ENCODE results near the gene HDDC3. TPM values are rescaled to one million over a fixed set of nuclear protein-coding genes. Genes with fewer than 3 reads are reported as not detected.

HDDC3 gene
- total RNA-seq, 1 experiment from 2014 or later: 21.6 TPM

- TF ChIP-seq CTCF (IDR thresholded peaks at IDR 0.05; ENCODE audit: insufficient read depth in 1 of 2, low read depth in 1 of 2, low read length in 1 of 2, severe bottlenecking in 1 of 2, unreplicated experiment in 1 of 2): no peak
- CTCF ChIA-PET: no interaction called here
- H3K36me3 ChIP-seq (ENCODE audit: control insufficient read depth, insufficient read depth, low read length): no peaks in the 10 kb centered on the region
Measured at GRCh38 chr15:90914305-90915080, 17.9 kb downstream of the HDDC3 start.

GRCh38 chr15:90913398-90913944 is 18.9 kb downstream of the HDDC3 start:
- Histone ChIP-seq H3K27me3 (replicated peaks; ENCODE audit: control insufficient read depth, insufficient read depth, low read length) (no peaks in the 10 kb centered on the region), H3K36me3 (ENCODE audit: control insufficient read depth, insufficient read depth, low read length) (no peaks in the 10 kb centered on the region), H3K4me1 (no peaks in the 10 kb centered on the region), H3K4me3 (ENCODE audit: low read depth, low read length) (no peak overlapping the region), H3K9me3 (no peaks in the 10 kb centered on the region)
- TF ChIP-seq CTCF (IDR thresholded peaks at IDR 0.05; ENCODE audit: insufficient read depth in 1 of 2, low read depth in 1 of 2, low read length in 1 of 2, severe bottlenecking in 1 of 2, unreplicated experiment in 1 of 2): no peak
- Mint-ChIP-seq H3K9me3 (ENCODE audit: unreplicated experiment) (no peaks in the 10 kb centered on the region), H3K4me1 (ENCODE audit: low read depth, unreplicated experiment) (no peaks in the 10 kb centered on the region), H3K27me3 (ENCODE audit: insufficient read depth, unreplicated experiment) (no peaks in the 10 kb centered on the region), H3K4me3 (ENCODE audit: unreplicated experiment) (no peak overlapping the region), H3K27ac (ENCODE audit: unreplicated experiment) (no peak overlapping the region), H3K36me3 (ENCODE audit: insufficient read depth, unreplicated experiment) (peaks cover 21% of the 10 kb centered on the region)
- intact Hi-C loops (cut with micrococcal nuclease; ENCODE audit: unreplicated experiment): no loop called here
- no peak for DNase-seq
- BruUV-seq (replicated peaks): no TSS peak
- ChIA-PET CTCF (interaction anchor here (0.6 kb wide), 1 partner anchor 19 kb away, joined by 3 read pairs; no protein-coding TSS in a partner anchor), POLR2A (no interaction called here)

More at GRCh38 chr15:90914305-90915080, 17.9 kb downstream of the HDDC3 start:
- Mint-ChIP-seq H3K4me1 (ENCODE audit: low read depth, unreplicated experiment) (no peaks in the 10 kb centered on the region), H3K4me3 (ENCODE audit: unreplicated experiment) (no peak overlapping the region), H3K27me3 (ENCODE audit: insufficient read depth, unreplicated experiment) (no peaks in the 10 kb centered on the region), H3K36me3 (ENCODE audit: insufficient read depth, unreplicated experiment) (peaks cover 21% of the 10 kb centered on the region), H3K9me3 (ENCODE audit: unreplicated experiment) (no peaks in the 10 kb centered on the region), H3K27ac (ENCODE audit: unreplicated experiment) (no peak overlapping the region)
- H3K27me3 ChIP-seq (replicated peaks; ENCODE audit: control insufficient read depth, insufficient read depth, low read length): no peaks in the 10 kb centered on the region
- BruUV-seq (replicated peaks): no TSS peak
- intact Hi-C loops (cut with micrococcal nuclease; ENCODE audit: unreplicated experiment): no loop called here
- H3K4me3 ChIP-seq (ENCODE audit: low read depth, low read length): no peak overlapping the region
- no peaks in the 10 kb centered on the region for H3K9me3 ChIP-seq
- DNase-seq: no peak
- no peaks in the 10 kb centered on the region for H3K4me1 ChIP-seq
- POLR2A ChIA-PET: no interaction called here

GRCh38 chr15:90912770-90913075 is 19.6 kb downstream of the HDDC3 start:
- H3K36me3 Mint-ChIP-seq (ENCODE audit: insufficient read depth, unreplicated experiment): peaks cover 21% of the 10 kb centered on the region
- Histone ChIP-seq H3K4me3 (ENCODE audit: low read depth, low read length) (no peak overlapping the region), H3K4me1 (no peaks in the 10 kb centered on the region), H3K9me3 (no peaks in the 10 kb centered on the region), H3K36me3 (ENCODE audit: control insufficient read depth, insufficient read depth, low read length) (no peaks in the 10 kb centered on the region), H3K27me3 (replicated peaks; ENCODE audit: control insufficient read depth, insufficient read depth, low read length) (no peaks in the 10 kb centered on the region)
- POLR2A ChIA-PET: no interaction called here
- no TSS peak for BruUV-seq (replicated peaks)
- no peak overlapping the region for H3K4me3 Mint-ChIP-seq (ENCODE audit: unreplicated experiment)
- no peak overlapping the region for H3K27ac Mint-ChIP-seq (ENCODE audit: unreplicated experiment)
- intact Hi-C loops (cut with micrococcal nuclease; ENCODE audit: unreplicated experiment): no loop called here
- no peaks in the 10 kb centered on the region for H3K4me1 Mint-ChIP-seq (ENCODE audit: low read depth, unreplicated experiment)
- no peak for TF ChIP-seq CTCF (IDR thresholded peaks at IDR 0.05; ENCODE audit: insufficient read depth in 1 of 2, low read depth in 1 of 2, low read length in 1 of 2, severe bottlenecking in 1 of 2, unreplicated experiment in 1 of 2)
- H3K9me3 Mint-ChIP-seq (ENCODE audit: unreplicated experiment): no peaks in the 10 kb centered on the region
- CTCF ChIA-PET: no interaction called here
- no peaks in the 10 kb centered on the region for H3K27me3 Mint-ChIP-seq (ENCODE audit: insufficient read depth, unreplicated experiment)
- no peak for DNase-seq
